Activated T-helper 1 cell treated with anti-CD3 and anti-CD28 coated beads, Interleukin-2, amount 50 U/mL, for 16 hours (primary cell): ENCODE data around the gene TMEM18.

Experiments
- DNase-seq, 2 donors: peaks; one replicate each; pipeline ENCODE4 v3.0.0-alpha.2; 2020; ENCODE audit warnings: low read depth in 1 of 2, low spot score in 1 of 2

The TMEM18 gene

DNA sequence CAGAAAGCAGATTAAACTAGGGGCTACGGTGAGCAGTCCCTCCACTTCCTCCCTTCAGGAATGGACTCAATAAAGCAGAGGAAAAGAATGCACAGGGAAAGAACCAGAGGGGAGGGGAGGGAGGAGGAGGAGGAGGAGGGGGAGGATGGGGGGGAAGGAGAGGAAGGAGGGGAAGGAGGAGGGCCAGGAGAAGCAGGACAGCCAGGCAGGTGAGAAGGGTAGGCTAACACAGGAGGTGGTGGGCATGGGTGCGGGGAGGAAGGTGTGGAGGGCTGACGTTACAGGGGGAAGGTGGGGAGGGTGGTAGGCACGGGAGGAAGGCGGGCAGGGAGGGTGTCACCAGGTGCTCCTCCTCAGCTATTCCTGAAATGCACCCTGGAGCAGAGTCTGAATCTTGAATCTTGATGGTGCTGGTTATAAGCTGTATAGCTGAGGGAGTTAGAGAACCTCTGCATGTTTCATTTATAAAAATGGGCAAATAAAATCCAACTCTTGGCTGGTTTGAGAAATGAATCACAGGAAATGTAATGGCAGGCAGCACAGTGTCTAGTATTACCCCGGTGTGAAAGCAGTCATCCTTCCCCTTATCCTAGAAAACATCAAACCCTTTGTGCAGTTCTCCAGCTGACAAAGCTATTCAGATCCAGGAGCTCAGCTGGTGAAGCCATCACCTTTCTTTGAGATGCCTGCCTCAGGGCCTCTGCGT, 3.4 kb downstream of the TMEM18 start:
- DNase-seq, result no peak

DNA sequence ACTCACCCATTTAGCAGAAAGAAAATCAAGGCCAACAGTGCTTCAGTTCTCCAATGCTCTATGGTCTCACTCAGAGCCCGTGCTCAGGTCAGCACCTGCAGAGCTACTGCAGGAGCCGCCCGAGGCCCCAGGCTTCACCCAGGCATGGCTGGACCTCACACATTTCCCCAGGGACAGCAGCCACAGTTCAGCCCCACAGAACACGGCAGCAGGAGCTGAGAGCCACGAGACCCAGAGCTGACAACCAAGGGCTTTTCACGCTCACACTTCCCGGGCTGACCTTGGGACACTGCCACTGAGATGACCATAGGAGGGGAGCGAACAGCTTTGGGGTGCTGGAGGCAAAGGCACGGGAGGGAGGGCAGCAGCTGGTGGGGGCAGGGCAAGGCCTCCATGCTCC, 4.2 kb downstream of the TMEM18 start:
- no peak for DNase-seq

DNA sequence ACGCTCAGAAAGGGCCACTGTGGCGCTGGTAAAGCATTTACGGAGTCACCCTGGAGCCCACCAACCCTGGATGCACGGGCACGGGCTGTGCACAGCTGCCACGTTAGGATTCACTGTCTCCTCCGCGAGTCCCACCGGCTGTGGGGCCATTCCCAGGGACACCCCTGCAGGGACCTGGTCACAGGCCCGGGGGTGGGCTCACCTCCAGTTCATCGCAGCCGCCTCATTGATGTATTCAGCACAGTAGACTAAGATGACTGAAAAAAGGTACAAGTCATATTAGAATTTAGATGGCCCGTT, 4.7 kb downstream of the TMEM18 start:
- DNase-seq, result no peak

DNA sequence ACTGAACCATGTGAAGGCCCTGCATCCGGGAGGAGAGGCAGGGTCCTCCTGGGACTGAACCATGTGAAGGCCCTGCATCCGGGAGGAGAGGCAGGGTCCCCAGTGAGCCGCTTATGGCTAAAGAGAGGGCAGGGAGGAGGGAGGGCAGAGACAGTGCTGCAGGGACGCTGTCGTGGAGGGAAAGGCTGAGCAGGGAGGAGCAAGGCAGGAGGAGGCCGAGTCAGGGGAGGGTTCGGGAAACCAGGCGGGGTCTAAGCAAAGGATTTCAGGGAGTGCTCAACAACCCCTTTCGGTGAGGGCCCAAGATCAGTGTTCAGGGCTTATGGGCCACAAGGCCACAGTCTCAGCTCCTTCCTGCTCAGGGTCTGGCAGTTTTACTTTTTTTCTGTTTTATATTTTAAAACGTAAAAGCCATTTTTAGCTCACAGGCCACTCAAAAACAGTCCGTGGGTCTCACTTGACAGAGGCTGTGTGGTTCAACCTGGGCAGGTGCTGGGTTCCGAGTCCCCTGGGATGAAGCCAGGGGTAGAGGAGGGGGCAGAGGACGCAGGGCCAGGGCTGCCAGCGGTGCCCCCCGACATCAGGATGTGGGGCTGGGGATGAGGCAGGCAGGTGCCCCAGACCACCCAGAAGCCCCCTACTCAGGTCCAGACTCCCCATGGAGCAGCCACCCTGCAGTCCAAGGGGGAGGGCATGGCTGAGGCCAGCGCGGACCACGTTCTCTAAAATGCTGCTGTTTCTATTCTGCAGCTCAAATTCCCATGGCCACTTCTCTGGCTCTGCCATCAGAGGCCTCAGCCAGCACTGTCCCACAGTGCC, 5.2 kb downstream of the TMEM18 start:
- no peak for DNase-seq

DNA sequence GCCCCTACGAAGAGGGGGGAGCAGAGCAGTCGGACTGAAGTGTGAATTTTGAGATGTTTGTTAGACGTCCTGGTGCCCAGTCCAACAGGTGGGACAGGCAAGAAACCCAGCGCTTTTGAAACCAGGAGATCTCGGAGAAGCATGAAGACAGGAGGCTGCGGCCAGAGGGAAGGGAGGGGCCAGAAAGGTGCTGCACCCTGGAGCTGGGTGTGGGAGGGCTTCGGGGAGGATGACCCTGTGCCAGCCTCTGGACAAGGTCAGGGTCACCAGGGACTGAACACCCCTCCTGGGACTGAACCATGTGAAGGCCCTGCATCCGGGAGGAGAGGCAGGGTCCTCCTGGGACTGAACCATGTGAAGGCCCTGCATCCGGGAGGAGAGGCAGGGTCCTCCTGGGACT, 6.1 kb downstream of the TMEM18 start:
- DNase-seq, result no peak

DNA sequence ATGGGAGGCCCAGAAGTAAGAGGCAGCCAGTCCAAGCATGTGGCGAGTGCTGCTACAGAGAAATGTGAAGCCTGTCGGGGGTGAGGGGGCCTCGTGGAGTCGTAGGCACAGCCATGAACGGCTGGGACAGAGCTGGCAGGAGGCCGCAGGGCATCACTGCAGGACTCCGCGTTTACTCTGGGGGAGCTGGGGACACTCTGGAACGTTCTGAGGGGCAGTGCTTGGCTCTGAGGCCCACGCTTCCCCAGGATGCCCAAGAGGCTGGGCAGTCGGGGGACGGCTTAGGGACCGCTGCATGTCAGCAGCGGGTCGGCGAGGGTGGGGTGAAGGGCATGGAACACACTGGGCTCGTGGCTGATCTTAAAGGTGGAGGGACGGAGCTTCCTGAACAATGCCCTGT, 6.6 kb downstream of the TMEM18 start:
- DNase-seq, result no peak

DNA sequence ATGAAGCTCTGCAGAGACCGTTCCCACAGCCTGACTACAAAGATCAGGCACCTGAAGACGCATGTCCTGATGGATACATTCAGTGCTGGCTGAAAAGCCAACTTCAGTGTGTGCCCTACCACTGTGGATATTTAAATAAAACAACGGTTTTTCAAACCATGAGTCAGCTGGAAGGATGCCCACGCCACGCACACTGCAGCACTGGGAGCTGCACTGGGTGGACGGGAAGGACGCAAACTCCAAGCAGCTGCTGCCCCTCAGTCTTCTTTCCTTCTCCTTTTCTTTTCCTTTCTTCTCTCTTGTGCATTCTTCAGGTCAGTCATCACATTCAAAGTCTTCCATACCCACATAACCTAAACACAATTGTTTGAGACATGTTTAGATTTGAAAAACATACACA, 7.9 kb downstream of the TMEM18 start:
- DNase-seq, result no peak

DNA sequence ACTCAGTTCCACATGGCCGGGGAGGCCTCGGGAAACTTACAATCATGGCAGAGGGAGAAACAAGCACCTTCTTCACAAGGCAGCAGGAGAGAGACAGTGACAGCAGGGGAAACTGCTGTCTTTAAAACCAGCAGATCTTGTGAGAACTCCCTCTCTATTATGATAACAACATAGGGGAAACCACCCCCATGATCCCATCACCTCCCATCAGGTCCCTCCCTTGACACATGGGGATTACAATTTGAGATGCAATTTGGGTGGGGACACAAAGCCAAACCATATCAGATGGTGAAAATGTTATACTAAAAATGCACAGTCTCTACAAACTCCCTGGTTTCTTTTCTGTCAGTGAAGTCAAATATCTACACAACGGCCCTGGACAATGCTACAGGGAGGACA, 9.2 kb downstream of the TMEM18 start:
- no peak for DNase-seq

DNA sequence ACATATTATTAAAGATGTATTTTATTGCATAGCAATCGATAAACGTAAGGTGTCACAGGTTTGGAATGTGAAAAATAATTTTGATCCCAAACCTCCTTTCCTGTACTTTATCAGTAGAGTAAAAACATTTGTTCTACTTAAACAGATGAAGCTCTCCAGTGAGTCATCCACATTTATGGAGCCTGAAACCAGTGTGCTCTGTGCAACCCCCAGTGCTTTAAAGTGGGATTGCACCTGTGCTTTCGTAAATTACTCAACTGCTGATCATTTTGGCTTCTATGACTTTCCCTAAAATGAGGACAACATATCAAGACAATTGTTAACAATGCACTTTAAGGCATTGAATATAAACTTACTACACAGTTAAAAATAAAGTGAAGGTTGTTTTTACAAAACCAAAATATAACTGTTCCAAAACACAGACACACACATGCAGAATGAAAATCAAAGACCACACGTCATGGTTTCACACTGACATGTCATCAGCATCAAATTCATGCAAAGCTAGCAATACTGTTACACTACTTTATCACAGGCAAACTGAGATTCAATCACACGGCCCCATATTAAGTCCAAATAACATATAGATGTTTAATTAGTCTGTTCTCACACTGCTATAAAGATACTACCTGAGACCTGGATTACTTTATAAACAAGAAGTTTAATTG, 9.7 kb downstream of the TMEM18 start:
- DNase-seq, result no peak

DNA sequence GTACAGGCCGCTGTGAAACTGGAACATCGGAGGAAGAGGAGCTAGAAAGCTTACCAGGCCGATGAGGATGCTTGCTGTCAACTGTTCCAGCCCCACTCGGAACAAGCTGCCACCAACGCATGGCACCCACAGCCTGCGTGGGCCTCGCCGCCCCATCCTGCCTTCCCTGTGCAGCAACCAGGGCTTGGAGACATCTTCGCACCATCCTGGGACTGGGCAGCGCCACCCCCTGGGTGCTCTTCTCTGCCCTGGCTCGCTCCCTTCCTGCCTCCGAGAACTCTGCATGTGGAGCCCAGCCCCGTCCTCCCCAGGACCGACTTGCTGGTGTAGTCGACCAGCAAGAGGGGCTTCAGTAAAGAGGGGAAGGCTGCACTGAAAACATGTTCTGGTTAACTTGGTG, 10.8 kb downstream of the TMEM18 start:
- DNase-seq, result no peak

DNA sequence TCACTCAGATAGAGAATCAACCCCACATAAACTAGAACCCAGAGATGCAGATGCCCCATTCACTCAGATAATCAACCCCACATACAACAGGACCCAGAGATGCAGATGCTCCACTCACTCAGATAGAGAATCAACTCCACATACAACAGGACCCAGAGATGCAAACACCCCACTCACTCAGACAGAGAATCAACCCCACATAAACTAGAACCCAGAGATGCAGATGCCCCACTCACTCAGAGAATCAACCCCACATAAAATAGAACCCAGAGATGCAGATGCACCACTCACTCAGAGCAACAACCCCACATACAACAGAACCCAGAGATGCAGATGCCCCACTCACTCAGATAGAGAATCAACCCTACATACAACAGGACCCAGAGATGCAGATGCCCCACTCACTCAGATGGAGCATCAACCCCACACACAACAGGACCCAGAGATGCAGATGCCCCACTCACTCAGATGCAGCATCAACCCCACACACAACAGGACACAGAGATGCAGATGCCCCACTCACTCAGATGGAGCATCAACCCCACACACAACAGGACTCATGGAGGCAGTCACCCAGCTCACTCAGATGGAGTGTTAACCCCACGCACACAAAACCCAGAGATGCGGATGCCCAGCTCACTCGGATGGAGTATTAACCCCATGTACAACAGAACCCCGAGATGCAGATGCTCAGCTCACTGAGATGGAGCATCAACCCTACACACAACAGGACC, 11.7 kb downstream of the TMEM18 start:
- no peak for DNase-seq

DNA sequence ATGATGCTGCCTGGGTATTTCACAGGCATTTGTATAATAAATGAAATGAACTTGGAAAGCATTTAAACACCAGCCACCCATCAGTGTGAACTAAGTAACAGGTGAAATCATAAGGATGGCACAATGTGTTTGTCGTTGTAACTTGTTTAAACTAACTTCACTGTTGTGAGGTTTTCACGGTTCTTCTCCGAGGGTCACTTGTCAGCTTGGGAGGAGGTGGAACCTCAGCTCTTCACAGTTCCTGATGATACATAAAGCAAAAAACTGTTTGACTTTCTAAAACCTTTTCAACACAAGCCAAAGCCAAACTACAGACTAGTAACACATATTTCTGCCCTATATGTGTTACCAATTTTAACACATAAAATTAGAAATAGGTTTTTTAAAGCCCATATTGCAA, 13.1 kb downstream of the TMEM18 start:
- no peak for DNase-seq

DNA sequence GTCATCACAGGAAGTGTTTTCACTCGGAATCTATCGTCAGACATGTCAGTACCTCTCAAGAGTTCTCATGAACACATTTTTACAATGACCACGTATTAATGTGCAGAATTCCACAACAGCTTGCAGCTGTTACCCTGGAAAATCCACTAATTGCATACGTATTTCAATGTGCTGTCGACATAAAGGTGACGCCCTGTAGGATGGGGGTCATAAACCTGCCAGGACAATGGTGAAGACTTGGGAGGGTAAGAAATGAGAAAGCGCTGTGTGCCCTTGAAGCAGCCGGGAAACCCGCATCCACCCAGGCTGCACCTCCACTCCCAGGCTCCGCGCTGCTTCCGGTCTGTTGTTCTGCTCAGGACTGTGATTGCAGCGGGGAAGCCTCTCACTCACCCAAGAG, 14.0 kb downstream of the TMEM18 start:
- no peak for DNase-seq

DNA sequence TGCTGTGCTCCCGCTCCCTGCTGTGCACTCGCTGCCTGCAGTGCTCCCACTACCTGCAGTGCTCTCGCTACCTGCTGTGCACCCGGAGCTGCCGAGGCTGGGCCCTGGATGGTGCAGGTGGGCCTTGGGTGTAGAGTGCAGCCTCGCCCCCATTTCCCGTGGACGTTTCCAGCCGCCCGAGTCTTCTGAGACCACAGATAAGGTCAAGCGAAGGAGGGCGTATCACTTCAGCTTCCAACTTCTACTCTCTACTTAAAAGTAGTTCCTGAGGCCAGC, 15.9 kb downstream of the TMEM18 start:
- no peak for DNase-seq

DNA sequence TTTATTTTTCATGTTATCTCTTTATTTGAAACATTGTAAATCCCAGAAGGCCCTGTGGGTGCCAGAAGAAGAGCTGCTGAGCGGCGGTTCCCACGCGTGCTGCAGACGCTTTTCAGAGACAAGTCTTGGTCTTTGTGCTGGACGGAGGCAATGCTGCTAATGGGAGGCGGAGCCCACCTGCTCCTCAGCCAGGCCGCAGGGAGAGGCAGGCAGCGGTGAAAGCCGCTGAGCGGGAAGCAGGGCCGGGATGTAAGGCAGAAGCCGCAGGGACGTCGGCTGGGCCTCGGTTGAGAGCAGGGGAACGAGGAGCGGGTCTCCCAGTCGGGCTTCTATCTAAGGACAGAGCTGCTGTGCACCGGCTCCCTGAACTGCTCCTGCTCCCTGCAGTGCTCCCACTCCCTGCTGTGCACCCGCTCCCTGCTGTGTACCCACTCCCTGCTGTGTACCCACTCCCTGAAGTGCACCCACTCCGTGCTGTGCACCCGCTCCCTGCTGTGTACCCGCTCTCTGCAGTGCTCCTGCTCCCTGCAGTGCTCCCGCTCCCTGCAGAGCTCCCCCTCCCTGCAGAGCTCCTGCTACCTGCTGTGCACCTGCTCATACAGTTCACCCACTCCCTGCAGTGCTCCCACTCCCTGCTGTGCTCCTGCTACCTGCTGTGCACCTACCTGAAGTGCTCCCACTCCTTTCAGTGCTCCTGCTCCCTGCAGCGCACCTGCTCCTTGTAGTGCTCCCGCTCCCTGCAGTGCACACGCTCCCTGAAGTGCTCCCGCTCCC, 16.4 kb downstream of the TMEM18 start:
- no peak for DNase-seq

DNA sequence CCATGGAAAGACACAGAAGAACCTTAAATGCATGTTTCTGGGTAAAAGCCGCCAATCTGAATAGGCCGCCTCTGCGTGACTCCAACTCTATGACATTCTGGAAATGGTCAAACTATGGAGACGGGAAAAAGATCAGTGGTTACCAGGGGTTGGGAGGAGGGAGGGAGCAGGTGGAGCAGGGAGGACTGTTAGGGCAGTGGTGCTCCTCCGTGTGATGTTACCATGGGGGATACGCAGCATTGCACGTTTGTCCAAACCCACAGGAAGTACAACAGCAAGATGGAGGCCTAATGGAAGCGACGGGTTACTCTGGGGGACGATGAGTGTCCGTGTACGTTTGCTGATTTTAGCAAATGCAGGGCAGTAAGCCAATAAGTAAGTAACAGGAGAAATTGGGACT, 17.2 kb downstream of the TMEM18 start:
- no peak for DNase-seq

DNA sequence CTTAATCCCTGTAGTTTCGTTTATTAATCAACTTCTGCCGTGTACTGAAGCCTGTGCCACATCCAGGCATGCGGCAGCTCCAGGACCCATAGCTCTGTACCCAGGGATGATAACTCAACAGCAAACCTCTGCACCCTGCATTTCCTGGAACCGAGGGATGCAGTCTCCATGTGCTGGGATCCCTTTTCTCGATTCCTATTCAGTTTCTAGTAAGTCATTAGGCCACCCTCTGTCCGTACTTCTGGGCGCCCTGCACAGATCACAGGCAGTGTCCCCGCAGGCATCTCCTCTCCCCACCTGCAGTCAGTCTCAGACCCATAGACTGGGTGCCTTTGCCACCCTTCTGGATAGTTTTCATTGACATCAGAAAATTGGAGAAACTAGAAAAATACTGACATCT, 18.8 kb downstream of the TMEM18 start:
- DNase-seq, result no peak

DNA sequence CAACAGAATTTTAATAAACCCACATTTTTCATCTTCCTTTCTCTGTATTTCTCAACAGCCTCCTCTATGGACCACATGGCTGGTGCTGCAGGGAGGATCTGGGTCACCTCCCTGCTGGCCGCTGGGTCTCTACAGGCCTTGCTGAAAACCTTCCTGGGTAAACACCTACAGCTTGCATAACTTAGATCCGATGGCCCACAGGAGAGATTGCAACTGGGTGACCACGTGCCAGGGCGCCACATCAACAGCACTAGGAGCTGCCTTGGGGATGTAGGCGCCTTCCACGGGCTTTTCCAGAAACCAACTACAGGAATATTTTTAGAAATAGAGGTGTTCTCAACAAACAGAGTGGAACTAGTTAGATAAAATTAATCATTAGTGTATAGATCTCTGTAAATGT, 19.4 kb downstream of the TMEM18 start:
- DNase-seq, result no peak

DNA sequence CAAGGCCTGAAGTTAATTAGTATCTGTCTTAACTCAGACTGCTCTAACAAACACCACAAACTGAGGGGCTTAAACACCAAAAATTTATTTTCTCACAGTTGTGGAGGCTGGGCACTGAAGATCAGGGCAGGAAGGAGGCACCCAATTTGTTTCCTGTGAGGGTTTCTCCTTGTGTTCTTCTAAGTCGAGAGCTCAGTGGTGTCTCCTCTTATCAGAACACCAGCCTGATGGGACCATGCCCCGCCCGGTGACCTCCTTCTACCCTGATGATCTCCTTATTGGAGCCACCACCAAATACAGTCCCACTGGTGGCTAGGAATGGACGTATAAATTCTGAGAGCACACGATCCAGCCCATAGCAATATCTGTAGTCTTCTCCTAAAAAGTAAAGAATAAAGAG, 20.5 kb downstream of the TMEM18 start:
- no peak for DNase-seq

DNA sequence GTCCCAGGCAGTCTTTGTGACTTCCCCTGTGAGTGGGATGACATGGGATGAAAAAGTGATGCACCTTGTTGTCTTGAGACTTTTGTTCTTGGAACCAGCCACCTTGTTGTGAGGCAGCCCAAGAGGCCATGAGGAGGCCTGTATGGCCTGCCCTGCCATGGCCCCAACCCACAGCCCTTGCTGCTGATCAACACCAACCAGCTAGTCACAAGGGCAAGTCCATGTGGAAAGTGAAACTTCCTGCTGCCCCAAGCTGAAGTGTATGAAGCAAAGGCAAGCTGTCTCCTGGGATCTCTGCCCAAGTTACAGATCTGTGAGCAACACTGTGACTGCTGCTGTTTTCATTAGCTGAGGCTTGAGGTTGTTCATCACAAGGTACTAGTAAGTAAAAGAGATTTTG, 21.6 kb downstream of the TMEM18 start:
- no peak for DNase-seq

DNA sequence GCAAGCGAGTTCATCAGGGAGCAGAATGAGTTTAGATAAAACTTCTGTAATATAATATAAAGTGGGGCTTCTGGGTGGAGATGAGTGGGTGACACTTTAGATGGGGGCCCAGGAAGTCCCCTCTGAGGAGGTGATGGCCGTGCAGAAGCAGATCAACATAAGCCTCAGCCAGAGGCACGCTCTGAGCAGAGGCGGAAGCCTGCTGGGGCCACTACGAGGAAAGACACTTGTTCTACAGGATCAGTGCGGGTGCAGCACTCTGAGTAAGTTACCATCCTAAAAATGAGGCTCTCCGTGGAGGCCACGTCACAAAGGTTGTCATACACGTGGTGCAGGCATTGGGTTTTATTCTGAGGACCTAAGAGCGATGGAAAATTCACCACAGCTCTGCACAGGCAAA, 22.3 kb downstream of the TMEM18 start:
- DNase-seq, result no peak
